OCI-LY7 (cell line): ENCODE results near the gene LILRB3. TPM values are rescaled to one million over a fixed set of nuclear protein-coding genes. Genes with fewer than 3 reads are reported as not detected.

Experiments used
- BruUV-seq: library from RNA; stranded (reverse); fragments of 400-500 nt; replicated peaks from 2 replicates; lab custom pipeline; 2021; lab: Mats Ljungman, UMichigan
- CTCF ChIA-PET: fragments of 300-600 bp; sonication (Branson Sonifier 250); formaldehyde crosslinking; loops from one replicate; lab custom pipeline; 2022; ENCODE audit warnings: antibody characterized with exemption; ENCODE audit not compliant: unreplicated experiment; lab: Charles Lee
- POLR2A ChIA-PET: fragments of 300-600 bp; sonication (Branson Sonifier 250); formaldehyde crosslinking; loops from one replicate; lab custom pipeline; 2022; ENCODE audit warnings: antibody characterized with exemption; lab: Charles Lee
- DNase-seq: peaks from one replicate; pipeline ENCODE4 v3.0.0-alpha.2; 2015; ENCODE audit warnings: low spot score
- H2AFZ ChIP-seq: fragments of 200-600 bp; sonication (generic), shearing (Covaris generic); 2 replicates; pipeline ENCODE4 v1.6.1; 2014; ENCODE audit warnings: mild to moderate bottlenecking, antibody characterized with exemption, low read length, moderate library complexity
- H3K27ac ChIP-seq: fragments of 200-600 bp; sonication (generic); 2 replicates; pipeline ENCODE4 v1.5.1; 2014; ENCODE audit warnings: mixed run types, low read depth, mild to moderate bottlenecking, moderate library complexity, low read length, inconsistent platforms; ENCODE audit not compliant: poor library complexity, severe bottlenecking
- H3K36me3 ChIP-seq: fragments of 200-600 bp; sonication (generic); 2 replicates; pipeline ENCODE4 v1.6.1; 2014; ENCODE audit warnings: mild to moderate bottlenecking, antibody characterized with exemption, low read length, moderate library complexity, mixed read lengths; ENCODE audit not compliant: insufficient read depth
- H3K4me1 ChIP-seq: fragments of 200-600 bp; sonication (generic); 2 replicates; pipeline ENCODE4 v1.5.1; 2014; ENCODE audit warnings: mild to moderate bottlenecking, low read length; ENCODE audit not compliant: insufficient read depth, poor library complexity, severe bottlenecking
- H3K4me2 ChIP-seq: fragments of 200-600 bp; sonication (generic); 2 replicates; pipeline ENCODE4 v1.6.1; 2014; ENCODE audit warnings: mild to moderate bottlenecking, low read length
- H3K4me3 ChIP-seq: fragments of 200-600 bp; sonication (generic); 2 replicates; pipeline ENCODE4 v1.5.1; 2014; ENCODE audit warnings: mild to moderate bottlenecking, low read depth, low read length; ENCODE audit not compliant: poor library complexity, severe bottlenecking
- H3K79me2 ChIP-seq: fragments of 200-600 bp; sonication (generic); 2 replicates; pipeline ENCODE4 v1.6.1; 2016; ENCODE audit warnings: low read depth, mild to moderate bottlenecking, low read length, moderate library complexity, mixed read lengths; ENCODE audit not compliant: insufficient read depth
- H3K9me2 ChIP-seq: fragments of 200-600 bp; sonication (generic); 2 replicates; pipeline ENCODE4 v1.6.1; 2016; ENCODE audit warnings: mild to moderate bottlenecking, low read length, mixed read lengths; ENCODE audit not compliant: insufficient read depth
- H3K9me3 ChIP-seq: fragments of 200-600 bp; sonication (generic); 2 replicates; pipeline ENCODE4 v1.6.1; 2014; ENCODE audit warnings: mild to moderate bottlenecking, mixed run types, low read length, mixed read lengths
- H4K20me1 ChIP-seq: fragments of 200-600 bp; sonication (generic); 2 replicates; pipeline ENCODE4 v1.6.1; 2014; ENCODE audit warnings: mild to moderate bottlenecking, antibody characterized with exemption, low read length, moderate library complexity, mixed read lengths; ENCODE audit not compliant: insufficient read depth
- CTCF ChIP-seq: fragments of 200-600 bp; sonication (generic); conservative IDR thresholded peaks from 2 replicates; pipeline ENCODE4 v1.5.1; 2014; ENCODE audit warnings: mild to moderate bottlenecking, antibody characterized with exemption, low read length, moderate library complexity, mixed read lengths
- EZH2phosphoT487 ChIP-seq: fragments of 200-600 bp; sonication (generic); IDR thresholded peaks from 2 replicates; pipeline ENCODE4 v1.6.1; 2018; ENCODE audit warnings: low read depth, borderline replicate concordance, mild to moderate bottlenecking, mixed run types, antibody characterized with exemption, low read length, moderate library complexity, mixed read lengths
- intact Hi-C: fragments of 100-400 bp; cut with micrococcal nuclease; formaldehyde crosslinking; loops from one replicate; pipeline ENCODE4 v1.10.0; 2022; ENCODE audit not compliant: unreplicated experiment
- total RNA-seq, 2 experiments: library from RNA; depleted of rRNA in 1 of 2; stranded (reverse); fragments of >200 nt in 1 of 2; shearing (Covaris generic) in 1 of 2; gene quantifications; 2 replicates each; pipeline ENCODE4 v1.2.3, GENCODE V29; 2014 to 2022

LILRB3 gene
- total RNA-seq, 2 experiments from 2014 or later = not detected

GRCh38 chr19:54173951-54174834 lies 48.6 kb downstream of the LILRB3 start:
- intact Hi-C loops = no loop called here
- Histone ChIP-seq H3K9me3 (no peaks in the 10 kb centered on the region), H3K4me3 (no peak overlapping the region), H3K9me2 (no peaks in the 10 kb centered on the region), H3K4me1 (peaks cover 10% of the 10 kb centered on the region), H3K36me3 (peaks cover 6% of the 10 kb centered on the region; the same call in 1 of the 2 replicates), H3K4me2 (no peak overlapping the region), H3K79me2 (no peaks in the 10 kb centered on the region), H2AFZ (no peak overlapping the region), H4K20me1 (no peaks in the 10 kb centered on the region), H3K27ac (no peak overlapping the region)
- no peak for DNase-seq
- no peak for TF ChIP-seq CTCF
- no peak for TF ChIP-seq EZH2phosphoT487
- ChIA-PET POLR2A (no interaction called here), CTCF (no interaction called here)
- no TSS peak for BruUV-seq

GRCh38 chr19:54173359-54173699 lies 49.5 kb downstream of the LILRB3 start:
- ChIA-PET POLR2A (no interaction called here), CTCF (no interaction called here)
- H3K36me3 ChIP-seq = peaks cover 5% of the 10 kb centered on the region; the same call in 1 of the 2 replicates
- H3K9me3 ChIP-seq = no peaks in the 10 kb centered on the region
- no peaks in the 10 kb centered on the region for H3K9me2 ChIP-seq
- no peak overlapping the region for H3K4me3 ChIP-seq
- peak overlapping the region; percentile 30; the same call in 1 of the 2 replicates for H3K4me2 ChIP-seq
- H3K4me1 ChIP-seq = peaks cover 11% of the 10 kb centered on the region
- no TSS peak for BruUV-seq
- no peak overlapping the region for H3K27ac ChIP-seq
- H4K20me1 ChIP-seq = no peaks in the 10 kb centered on the region
- no peak overlapping the region for H2AFZ ChIP-seq
- intact Hi-C loops = no loop called here
- no peak for TF ChIP-seq CTCF
- TF ChIP-seq EZH2phosphoT487 = no peak
- H3K79me2 ChIP-seq = no peaks in the 10 kb centered on the region
- DNase-seq = no peak
